Adrenal gland (tissue), 12 donors: ENCODE results near the gene RIMBP2. TPM values are rescaled to one million over a fixed set of nuclear protein-coding genes. Genes with fewer than 3 reads are reported as not detected.

ENCODE experiments used
- DNase-seq, 7 donors: peaks; one replicate each; pipeline ENCODE4 v3.0.0-alpha.2; 2019 to 2020
- H3K27ac ChIP-seq, 5 donors: fragments of 200-600 bp; sonication (generic) in 4 of 5; 1 replicate in 3 of 5; 2 replicates in 2 of 5; pipeline versions ENCODE4 v1.5.1 to v1.8.0; 2016 to 2020; ENCODE audit warnings: mild to moderate bottlenecking in 1 of 5
- H3K27me3 ChIP-seq: fragments of 200-600 bp; 2 replicates; pipeline ENCODE4 v1.8.0; 2021
- H3K36me3 ChIP-seq, 2 donors: fragments of 200-600 bp; replicated peaks in 1 of 2; 1 replicate in 1 of 2; 2 replicates in 1 of 2; pipeline versions ENCODE4 v1.5.1 to v1.8.0; 2018 to 2022
- H3K4me1 ChIP-seq, 2 donors: fragments of 200-600 bp; replicated peaks in 1 of 2; 1 replicate in 1 of 2; 2 replicates in 1 of 2; pipeline versions ENCODE4 v1.5.1 to v1.8.0; 2018 to 2021
- H3K4me3 ChIP-seq, 4 donors: fragments of 200-600 bp; sonication (generic) in 3 of 4; one replicate each; pipeline ENCODE4 v1.5.1; 2016 to 2018
- H3K9me3 ChIP-seq, 3 donors: fragments of 200-600 bp; sonication (generic) in 1 of 3; replicated peaks in 1 of 3; 1 replicate in 2 of 3; 2 replicates in 1 of 3; pipeline versions ENCODE4 v1.5.1 to v1.8.0; 2016 to 2021
- POLR2A ChIP-seq, 2 donors: fragments of 450-650 bp; IDR thresholded peaks; one replicate each; pipeline ENCODE4 v1.6.1; 2017; ENCODE audit warnings: antibody characterized with exemption in 2 of 2, mild to moderate bottlenecking in 2 of 2, moderate library complexity in 1 of 2
- WGBS, 4 donors: extraction: QIAGEN DNeasy Blood & Tissue Kit in 2 of 4; methylation state at CpG; one replicate each; pipeline versions ENCODE4 v1.1.5 to v1.1.7; 2013 to 2017; 5-methylcytosine and 5-hydroxymethylcytosine counted together
- intact Hi-C, 2 donors: fragments of 100-400 bp; cut with DNase I; formaldehyde crosslinking; loops; one replicate each; pipeline versions ENCODE4 v1.14.1 to v1.15.0; 2022 to 2023
- polyA plus RNA-seq, 3 donors: library from polyadenylated mRNA; stranded (reverse); fragments of 200-250 nt in 2 of 3; fragments of 350-450 nt in 1 of 3; fragmentation: Illumina TruSeq in 1 of 3; extraction: RNeasy Lipid Tissue Mini Kit (QIAGEN cat#74804) in 1 of 3; gene quantifications; one replicate each; pipeline ENCODE4 v1.2.3, GENCODE V29; 2013 to 2014
- total RNA-seq, 9 donors: library from RNA; depleted of rRNA in 4 of 9; stranded (reverse); fragments of >200 nt in 4 of 9; fragments of 120-200 nt in 1 of 9; fragmentation: NEBNext Ultra II Directional in 1 of 9; extraction: Animal tissue kit (Norgen Biotek cat#: 25700) in 1 of 9; gene quantifications; one replicate each; pipeline versions ENCODE4 v1.1.0 to v1.2.4, GENCODE V29; 2013 to 2023
- TF ChIP-seq, protein P1 (sequence below), 6 experiments: fragments of 450-650 bp in 4 of 6; fragments of 200-600 bp in 2 of 6; sonication (generic) in 1 of 6; IDR thresholded peaks; 1 replicate in 5 of 6; 2 replicates in 1 of 6; pipeline versions ENCODE4 v1.5.1 to v1.8.0; 2016 to 2021; ENCODE audit warnings: antibody characterized with exemption in 6 of 6, mild to moderate bottlenecking in 2 of 6, moderate library complexity in 1 of 6
- donor health status: healthy with polysubstance abuse.
- donor health status: Bipolar disorder and iron deficiency.
- donor health status: DM: yes; HTN: yes; CAD: no.
- donor health status: DM: no; HTN: no; CAD: no.
- donor health status: DM: no; HTN: no; CAD: no.
- donor health status: DM: yes; HTN: yes; CAD: no.

RIMBP2 gene
- total and polyA plus RNA-seq, 12 donors, result 0.18 to 23.9 (median 6.3) TPM; not detected in 2

DNA sequence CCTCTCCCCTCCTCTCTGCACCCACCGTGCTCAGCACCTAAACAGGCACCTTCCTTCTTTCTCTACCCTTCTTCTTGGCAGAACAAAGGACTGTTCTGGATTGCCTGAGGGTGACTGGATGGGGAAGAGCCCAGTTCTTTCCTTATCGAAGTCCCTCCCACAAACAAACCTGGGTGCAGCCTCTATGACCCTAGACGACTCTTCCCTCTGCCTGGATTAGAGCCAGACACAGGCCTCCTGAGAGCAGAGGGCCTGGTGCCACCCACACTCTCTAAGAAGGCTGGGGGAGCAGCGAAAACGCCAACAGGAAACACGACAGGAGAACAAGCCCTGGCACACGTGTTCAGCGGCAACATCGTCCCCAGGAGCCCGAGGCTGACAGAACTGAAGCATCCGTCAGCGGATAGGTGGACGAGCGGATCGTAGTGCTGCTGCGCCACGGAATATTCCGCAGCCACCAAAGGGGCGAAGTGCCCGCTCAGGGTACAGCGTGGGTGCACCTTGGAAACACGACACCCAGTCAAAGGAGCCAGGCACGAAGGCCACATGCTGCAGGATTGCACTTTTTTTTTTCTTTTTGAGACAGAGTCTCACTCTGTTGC lies 38.0 kb downstream of the RIMBP2 start:
- intact Hi-C loops, result no loop called here
- WGBS, 4 donors, result 74 to 85% (median 79%) methylated on average over 20 to 23 of the region's 23 CpGs

GRCh38 chr12:130675791-130676190 lies 40.3 kb downstream of the RIMBP2 start:
- intact Hi-C loops, result no loop called here
- no peak for TF ChIP-seq POLR2A (IDR thresholded peaks at IDR 0.05)
- TF ChIP-seq, protein P1, sequence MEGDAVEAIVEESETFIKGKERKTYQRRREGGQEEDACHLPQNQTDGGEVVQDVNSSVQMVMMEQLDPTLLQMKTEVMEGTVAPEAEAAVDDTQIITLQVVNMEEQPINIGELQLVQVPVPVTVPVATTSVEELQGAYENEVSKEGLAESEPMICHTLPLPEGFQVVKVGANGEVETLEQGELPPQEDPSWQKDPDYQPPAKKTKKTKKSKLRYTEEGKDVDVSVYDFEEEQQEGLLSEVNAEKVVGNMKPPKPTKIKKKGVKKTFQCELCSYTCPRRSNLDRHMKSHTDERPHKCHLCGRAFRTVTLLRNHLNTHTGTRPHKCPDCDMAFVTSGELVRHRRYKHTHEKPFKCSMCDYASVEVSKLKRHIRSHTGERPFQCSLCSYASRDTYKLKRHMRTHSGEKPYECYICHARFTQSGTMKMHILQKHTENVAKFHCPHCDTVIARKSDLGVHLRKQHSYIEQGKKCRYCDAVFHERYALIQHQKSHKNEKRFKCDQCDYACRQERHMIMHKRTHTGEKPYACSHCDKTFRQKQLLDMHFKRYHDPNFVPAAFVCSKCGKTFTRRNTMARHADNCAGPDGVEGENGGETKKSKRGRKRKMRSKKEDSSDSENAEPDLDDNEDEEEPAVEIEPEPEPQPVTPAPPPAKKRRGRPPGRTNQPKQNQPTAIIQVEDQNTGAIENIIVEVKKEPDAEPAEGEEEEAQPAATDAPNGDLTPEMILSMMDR (IDR thresholded peaks at IDR 0.05), result no peak
- H3K36me3 ChIP-seq, result no peaks in the 10 kb centered on the region

More for the DNA sequence above, 38.0 kb downstream of the RIMBP2 start:
- H3K4me3 ChIP-seq, result no peak overlapping the region
- H3K36me3 ChIP-seq, result no peaks in the 10 kb centered on the region
- no peaks in the 10 kb centered on the region for H3K27me3 ChIP-seq
- no peak for DNase-seq
- no peaks in the 10 kb centered on the region for H3K9me3 ChIP-seq
- no peaks in the 10 kb centered on the region for H3K4me1 ChIP-seq
- H3K27ac ChIP-seq, result no peak overlapping the region
- TF ChIP-seq POLR2A (IDR thresholded peaks at IDR 0.05), result no peak

DNA sequence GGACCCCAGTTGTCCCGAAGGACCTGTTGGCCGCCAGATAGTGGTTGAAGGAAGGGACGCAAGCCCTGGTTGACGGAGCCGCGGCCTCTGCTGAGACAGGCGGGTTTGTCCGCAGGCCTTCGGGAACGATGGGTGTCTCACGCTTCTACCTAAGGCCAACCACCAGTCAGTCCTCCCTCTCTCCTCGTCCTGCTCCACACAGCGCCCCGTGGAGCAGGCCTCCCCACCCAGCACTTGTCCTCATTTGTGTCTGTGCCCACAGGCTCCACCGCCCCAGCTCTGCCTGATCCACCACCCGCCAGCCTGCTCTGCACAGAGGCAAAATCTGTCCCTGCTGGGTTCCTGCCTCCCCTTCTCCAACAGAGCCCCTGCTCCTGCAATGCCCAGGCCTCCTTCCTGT lies 41.0 kb downstream of the RIMBP2 start:
- 88 to 95% (median 92%) methylated on average over 14 to 16 of the region's 16 CpGs for WGBS, 4 donors
- H3K36me3 ChIP-seq, result no peaks in the 10 kb centered on the region
- no peaks in the 10 kb centered on the region for H3K9me3 ChIP-seq
- H3K4me3 ChIP-seq, result no peak overlapping the region
- intact Hi-C loops, result no loop called here
- no peaks in the 10 kb centered on the region for H3K4me1 ChIP-seq
- TF ChIP-seq POLR2A (IDR thresholded peaks at IDR 0.05), result no peak
- TF ChIP-seq, protein P1 (IDR thresholded peaks at IDR 0.05), result no peak
- no peak for DNase-seq
- H3K27me3 ChIP-seq, result no peaks in the 10 kb centered on the region
- H3K27ac ChIP-seq, result no peak overlapping the region

More at GRCh38 chr12:130675791-130676190, 40.3 kb downstream of the RIMBP2 start:
- whole genome bisulfite sequencing, 4 donors, result 87 to 91% (median 88%) methylated on average over 7 to 15 of the region's 15 CpGs
- H3K27ac ChIP-seq, result no peak overlapping the region
- no peaks in the 10 kb centered on the region for H3K9me3 ChIP-seq
- H3K27me3 ChIP-seq, result no peaks in the 10 kb centered on the region
- no peak overlapping the region for H3K4me3 ChIP-seq
- H3K4me1 ChIP-seq, result no peaks in the 10 kb centered on the region
- no peak for DNase-seq

- Histone ChIP-seq H3K4me3 (no peak overlapping the region), H3K27me3 (no peaks in the 10 kb centered on the region), H3K27ac (no peak overlapping the region), H3K9me3 (no peaks in the 10 kb centered on the region), H3K36me3 (no peaks in the 10 kb centered on the region), H3K4me1 (no peaks in the 10 kb centered on the region)
- intact Hi-C loops, result no loop called here
- no peak for DNase-seq
- 84 to 89% (median 87%) methylated on average over 23 to 24 of the region's 24 CpGs for WGBS, 4 donors
- no peak for TF ChIP-seq POLR2A (IDR thresholded peaks at IDR 0.05)
- TF ChIP-seq, protein P1 (IDR thresholded peaks at IDR 0.05), result no peak
Measured at GRCh38 chr12:130674676-130675075, 41.4 kb downstream of the RIMBP2 start.
